ENCODE measurements around the gene HES6.

DNA sequence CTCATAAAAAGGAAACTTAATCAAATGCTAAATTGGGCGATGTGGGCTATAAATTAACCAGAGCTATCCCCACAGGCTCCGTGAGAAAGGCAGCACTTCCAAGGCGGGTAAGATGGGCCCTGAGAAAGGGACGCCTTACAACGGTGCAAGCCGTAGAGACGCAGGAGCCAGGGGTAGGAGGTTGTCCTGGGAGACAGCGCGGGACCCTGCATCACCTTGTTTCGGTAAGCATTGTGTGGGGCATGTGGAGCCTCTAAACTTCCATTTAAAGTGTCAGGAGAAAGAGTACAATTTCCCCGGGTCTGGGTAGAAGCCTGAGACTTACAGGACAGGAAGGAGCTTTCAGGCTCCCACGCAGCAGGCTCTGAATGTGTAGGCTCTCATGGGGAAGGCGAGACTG, 49.7 kb upstream of the HES6 start:
- no peak for TF ChIP-seq CTCF (IDR thresholded peaks at IDR 0.05)
- no peak for TF ChIP-seq POLR2A (IDR thresholded peaks at IDR 0.05)
- no peak for TF ChIP-seq POLR2AphosphoS5 (IDR thresholded peaks at IDR 0.05)
